Measurements from ENCODE around the gene MCIDAS. TPM values are rescaled to one million over a fixed set of nuclear protein-coding genes. Genes with fewer than 3 reads are reported as not detected.
A peak's percentile ranks its signal among the peaks of the same experiment; 100 is the strongest.

Gene MCIDAS
- polyA plus RNA-seq, 3 donors: not detected

GRCh38 chr5:55218967-55219366, 8.1 kb downstream of the MCIDAS start:
- WGBS (ENCODE audit: insufficient coverage): 92% methylated on average over 2 of the region's 4 CpGs
- Histone ChIP-seq H3K4me3 (replicated peaks in 1 of 3; ENCODE audit: low read depth in 2 of 3, low read length in 3 of 3) (no peak overlapping the region), H3K79me2 (ENCODE audit: insufficient read depth, low read length) (no peaks in the 10 kb centered on the region), H3K4me2 (replicated peaks; ENCODE audit: extremely low read depth, low read length, poor library complexity, severe bottlenecking) (no peak overlapping the region), H3K36me3 (replicated peaks in 1 of 2; ENCODE audit: control insufficient read depth in 1 of 2, insufficient read depth in 2 of 2, low read length in 2 of 2) (no peaks in the 10 kb centered on the region), H4K20me1 (ENCODE audit: insufficient read depth, low read length) (no peaks in the 10 kb centered on the region), H3K9me3 (replicated peaks in 1 of 2; ENCODE audit: control insufficient read depth in 1 of 2, insufficient read depth in 1 of 2, low read length in 2 of 2) (peaks cover 0 to 31% of the 10 kb centered on the region in 2 donors), H3K27me3 (ENCODE audit: control insufficient read depth in 2 of 2, insufficient read depth in 2 of 2, low read length in 2 of 2) (peaks cover 56 to 85% of the 10 kb centered on the region in 2 donors), H2AFZ (ENCODE audit: insufficient read depth, low read depth, low read length, poor library complexity, severe bottlenecking) (no peak overlapping the region), H3K4me1 (ENCODE audit: control insufficient read depth in 1 of 2, insufficient read depth in 2 of 2, low read length in 2 of 2) (peaks cover 14 to 25% of the 10 kb centered on the region in 2 donors), H3K27ac (ENCODE audit: low read depth in 1 of 2, low read length in 2 of 2) (no peak overlapping the region), H3K9ac (ENCODE audit: insufficient read depth, low read length, poor library complexity, severe bottlenecking) (no peak overlapping the region)
- peaks cover 71 to 87% (median 75%) of the 10 kb centered on the region in 3 donors for H3K27me3 Mint-ChIP-seq (ENCODE audit: low read depth in 3 of 3)
- peaks cover 2 to 6% of the 10 kb centered on the region in 2 donors for H3K36me3 Mint-ChIP-seq
- peak overlapping the region in 1 of 2 donors; percentile 63 for H3K4me3 Mint-ChIP-seq
- H3K9me3 Mint-ChIP-seq: peaks cover 0 to 24% (median 10%) of the 10 kb centered on the region in 7 donors
- DNase-seq: no peak
- H3K4me1 Mint-ChIP-seq: peaks cover 31% of the 10 kb centered on the region
- TF ChIP-seq CTCF (IDR thresholded peaks at IDR 0.05): no peak
- H3K27ac Mint-ChIP-seq: no peak overlapping the region
- intact Hi-C loops (cut with micrococcal nuclease): no loop called here

GRCh38 chr5:55211184-55211874, 15.8 kb downstream of the MCIDAS start:
- H3K4me2 ChIP-seq (replicated peaks; ENCODE audit: extremely low read depth, low read length, poor library complexity, severe bottlenecking): no peak overlapping the region
- H3K27ac ChIP-seq (ENCODE audit: low read depth in 1 of 2, low read length in 2 of 2): no peak overlapping the region
- Mint-ChIP-seq H3K4me3 (no peak overlapping the region), H3K27ac (no peak overlapping the region), H3K36me3 (no peaks in the 10 kb centered on the region), H3K9me3 (peaks cover 0 to 2% (median 0%) of the 10 kb centered on the region in 7 donors), H3K27me3 (ENCODE audit: low read depth in 3 of 3) (peaks cover 16 to 42% (median 16%) of the 10 kb centered on the region in 3 donors), H3K4me1 (no peaks in the 10 kb centered on the region)
- no peaks in the 10 kb centered on the region for H3K9me3 ChIP-seq (replicated peaks in 1 of 2; ENCODE audit: control insufficient read depth in 1 of 2, insufficient read depth in 1 of 2, low read length in 2 of 2)
- no peak for TF ChIP-seq CTCF (IDR thresholded peaks at IDR 0.05)
- H3K9ac ChIP-seq (ENCODE audit: insufficient read depth, low read length, poor library complexity, severe bottlenecking): no peak overlapping the region
- DNase-seq: no peak
- intact Hi-C loops (cut with micrococcal nuclease): no loop called here
- no peaks in the 10 kb centered on the region for H3K79me2 ChIP-seq (ENCODE audit: insufficient read depth, low read length)
- H3K36me3 ChIP-seq (replicated peaks in 1 of 2; ENCODE audit: control insufficient read depth in 1 of 2, insufficient read depth in 2 of 2, low read length in 2 of 2): no peaks in the 10 kb centered on the region
- H2AFZ ChIP-seq (ENCODE audit: insufficient read depth, low read depth, low read length, poor library complexity, severe bottlenecking): no peak overlapping the region
- H3K4me3 ChIP-seq (replicated peaks in 1 of 3; ENCODE audit: low read depth in 2 of 3, low read length in 3 of 3): no peak overlapping the region
- no peaks in the 10 kb centered on the region for H3K4me1 ChIP-seq (ENCODE audit: control insufficient read depth in 1 of 2, insufficient read depth in 2 of 2, low read length in 2 of 2)
- H4K20me1 ChIP-seq (ENCODE audit: insufficient read depth, low read length): no peaks in the 10 kb centered on the region
- no CpG with 5 or more reads among the region's 2 CpGs for WGBS (ENCODE audit: insufficient coverage)
- H3K27me3 ChIP-seq (ENCODE audit: control insufficient read depth in 2 of 2, insufficient read depth in 2 of 2, low read length in 2 of 2): peaks cover 2 to 31% of the 10 kb centered on the region in 2 donors
